HG03025 (cell line): ENCODE data around the gene PPP1R37.

Experiments
- ATAC-seq: cut with Tn5 transposase; IDR thresholded peaks from one replicate; pipeline ENCODE4 v1.9.1; 2021; ENCODE audit warnings: mild to moderate bottlenecking, moderate library complexity; ENCODE audit not compliant: unreplicated experiment, low FRiP score

PPP1R37 gene

DNA sequence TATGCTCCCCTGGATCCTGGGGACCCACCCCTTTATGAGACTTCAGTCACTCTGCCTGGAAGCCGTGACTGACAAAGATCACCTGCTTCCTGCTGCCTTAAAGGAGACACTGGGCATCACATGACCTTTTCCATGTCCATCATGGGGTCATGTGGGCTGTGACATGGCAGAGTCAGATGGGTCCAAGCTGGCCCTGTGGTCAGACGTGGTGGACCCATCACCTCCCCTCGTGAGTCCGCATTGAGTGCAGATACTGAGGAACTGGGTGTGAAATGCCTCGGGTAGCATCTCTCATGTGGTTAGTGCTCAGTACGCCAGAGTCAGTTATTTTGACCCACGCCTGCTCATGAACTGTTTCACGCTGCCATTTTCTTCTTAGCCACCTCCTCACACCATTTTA is 40.7 kb downstream of the PPP1R37 start:
- no peak for ATAC-seq

DNA sequence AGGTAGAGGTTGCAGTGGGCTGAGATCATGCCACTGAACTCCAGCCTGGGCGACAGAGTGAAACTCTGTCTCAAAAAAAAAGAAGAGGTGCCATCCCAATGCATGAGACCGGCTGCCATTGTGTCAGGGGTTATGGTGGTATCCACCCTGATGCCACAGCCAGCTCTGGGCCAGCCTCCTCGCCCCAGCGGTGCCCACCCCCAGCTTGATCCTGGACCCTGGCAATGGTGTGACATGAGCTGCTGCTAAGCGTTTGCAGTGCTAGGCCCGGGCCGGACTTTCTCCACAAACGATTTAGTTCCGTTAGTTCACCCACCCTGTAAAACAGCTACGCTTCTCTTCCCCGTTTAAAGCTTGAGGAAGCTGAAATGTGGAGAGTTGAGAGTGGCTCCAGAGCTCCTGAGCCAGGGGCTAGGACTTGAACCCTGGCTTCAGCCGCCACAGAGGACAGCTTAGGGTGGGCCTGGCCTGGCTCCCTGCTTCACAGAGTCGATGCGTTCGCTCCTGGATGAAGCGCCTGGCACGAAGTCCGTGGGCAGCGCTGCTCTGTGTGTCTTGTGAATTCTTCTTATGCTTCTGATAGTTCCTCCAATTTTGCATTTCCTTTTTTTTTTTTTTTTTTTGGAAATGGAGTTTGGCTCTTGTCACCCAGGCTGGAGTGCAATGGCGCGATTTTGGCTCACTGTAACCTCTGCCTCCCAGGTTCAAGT is 42.4 kb downstream of the PPP1R37 start:
- ATAC-seq, result no peak

DNA sequence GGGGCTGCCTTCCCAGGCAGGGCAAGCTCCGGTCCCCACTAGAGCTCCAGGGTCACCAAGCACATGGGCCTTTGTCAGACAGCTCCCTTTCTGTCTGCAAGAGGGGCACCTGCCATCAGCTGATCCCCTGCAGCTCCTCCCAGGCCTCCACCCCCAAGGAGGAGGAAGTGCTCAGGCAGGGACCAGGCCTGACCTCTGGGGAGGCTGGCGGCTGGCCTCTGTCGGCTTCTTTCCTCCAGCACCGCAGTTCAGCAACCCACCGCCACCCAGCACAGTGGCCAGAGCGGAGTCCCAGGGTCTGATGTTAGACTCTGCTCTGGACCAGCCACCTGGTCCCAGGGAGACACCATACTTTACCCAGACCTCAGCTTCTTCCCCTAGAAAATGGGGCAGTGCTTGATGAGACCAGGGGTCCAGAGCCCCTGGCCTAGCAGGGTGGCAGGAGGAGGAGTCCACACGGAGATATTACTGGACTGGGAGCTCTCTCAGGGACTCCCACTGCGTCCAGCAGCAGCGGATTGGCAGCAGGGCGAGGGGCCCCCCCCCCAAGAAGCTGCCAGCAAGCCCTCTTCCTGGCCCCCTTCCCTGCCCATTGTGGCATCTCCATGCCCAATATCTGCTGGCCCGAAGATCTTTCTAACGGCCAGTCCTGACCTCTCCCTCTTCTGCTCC is 43.7 kb downstream of the PPP1R37 start:
- no peak for ATAC-seq

DNA sequence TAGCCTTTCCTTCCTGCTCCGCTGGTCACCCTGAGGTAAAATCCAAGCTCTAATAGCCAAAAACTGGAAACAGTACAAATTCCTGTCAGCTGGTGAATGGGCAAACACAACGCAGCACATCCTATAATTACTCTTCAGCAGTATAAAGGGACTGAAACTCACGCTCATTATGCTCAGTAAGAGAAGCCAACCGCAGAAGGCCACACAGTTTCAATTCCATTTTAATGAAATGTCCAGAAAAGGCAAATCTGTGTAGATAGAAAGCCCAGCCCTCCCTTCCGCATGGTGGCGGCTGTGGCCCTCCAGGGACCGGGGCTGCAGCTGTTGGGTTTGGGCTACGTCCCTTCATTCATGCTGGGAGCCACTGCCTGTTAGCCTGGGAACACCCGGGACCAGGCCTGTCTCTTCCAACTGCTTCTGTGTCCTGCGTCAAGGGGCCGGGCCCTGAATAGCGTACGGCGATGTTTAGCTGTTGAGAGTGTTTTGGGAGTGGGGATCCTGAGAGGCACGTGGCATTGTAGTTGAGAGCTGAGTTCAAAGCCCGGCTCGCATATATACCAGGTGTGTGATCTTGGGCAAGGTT is 44.3 kb downstream of the PPP1R37 start:
- ATAC-seq, result no peak

DNA sequence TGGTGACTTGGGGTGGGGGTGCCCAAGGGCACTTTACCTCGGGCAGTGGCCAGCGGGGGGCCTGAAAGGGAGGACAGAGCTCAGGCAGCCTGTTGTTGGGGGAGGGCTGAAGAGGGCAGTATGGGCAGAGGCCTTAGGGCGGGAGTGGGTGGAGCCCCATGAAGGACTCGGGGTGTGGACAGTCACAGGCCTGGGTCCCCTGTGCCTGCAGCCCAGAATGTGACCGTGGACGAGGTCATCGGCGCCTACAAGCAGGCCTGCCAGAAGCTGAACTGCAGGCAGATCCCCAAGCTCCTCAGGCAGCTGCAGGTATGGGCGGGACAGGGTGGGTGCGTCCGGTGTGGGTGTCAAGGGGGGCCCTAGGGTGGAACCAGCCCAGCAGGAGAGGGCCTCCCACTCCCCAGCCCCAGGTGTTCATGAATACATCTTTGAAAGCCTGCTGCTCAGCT is 45.3 kb downstream of the PPP1R37 start:
- no peak for ATAC-seq

DNA sequence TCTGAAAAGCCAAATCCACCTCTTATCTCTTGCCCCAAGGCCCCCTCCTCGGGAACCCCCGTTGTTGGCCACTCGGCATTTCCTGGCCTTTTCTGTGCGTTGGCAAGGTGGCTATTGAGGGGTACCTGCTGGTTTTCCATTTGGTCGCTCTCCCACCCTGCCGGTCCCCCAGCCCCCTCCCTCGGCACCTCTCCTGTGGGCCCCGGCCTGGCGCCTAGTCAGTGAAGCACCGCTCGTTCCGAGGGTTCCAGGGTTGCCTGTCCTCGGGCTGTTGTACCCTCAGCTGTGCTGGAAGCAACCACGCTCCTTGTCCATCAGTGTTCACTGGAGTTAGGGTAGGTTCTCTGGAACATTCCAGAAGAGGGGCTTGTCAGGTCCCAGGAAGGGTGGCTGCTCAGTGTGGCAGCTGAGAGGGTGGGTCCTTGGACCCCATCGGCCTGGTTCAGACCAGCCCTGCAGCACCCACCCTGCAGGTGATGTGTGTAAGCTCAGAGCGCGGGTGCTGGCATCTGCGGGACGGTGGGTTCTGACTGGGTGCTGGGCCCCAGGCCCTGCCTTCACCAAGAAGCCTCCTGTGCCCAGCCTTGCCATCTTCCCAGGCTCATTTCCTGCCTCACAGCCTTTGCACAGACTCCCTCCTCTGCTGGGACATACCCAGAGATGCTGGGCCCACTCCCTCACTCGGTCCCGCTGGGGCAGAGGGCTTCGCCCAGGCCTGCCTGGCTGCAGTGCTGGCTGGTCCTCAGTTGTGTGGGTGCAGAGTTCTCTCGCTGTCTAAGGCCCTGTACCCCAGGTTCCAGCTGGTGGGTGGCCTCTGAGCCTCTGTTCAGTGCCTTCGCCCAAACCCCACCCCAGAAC is 46.5 kb downstream of the PPP1R37 start:
- no peak for ATAC-seq

DNA sequence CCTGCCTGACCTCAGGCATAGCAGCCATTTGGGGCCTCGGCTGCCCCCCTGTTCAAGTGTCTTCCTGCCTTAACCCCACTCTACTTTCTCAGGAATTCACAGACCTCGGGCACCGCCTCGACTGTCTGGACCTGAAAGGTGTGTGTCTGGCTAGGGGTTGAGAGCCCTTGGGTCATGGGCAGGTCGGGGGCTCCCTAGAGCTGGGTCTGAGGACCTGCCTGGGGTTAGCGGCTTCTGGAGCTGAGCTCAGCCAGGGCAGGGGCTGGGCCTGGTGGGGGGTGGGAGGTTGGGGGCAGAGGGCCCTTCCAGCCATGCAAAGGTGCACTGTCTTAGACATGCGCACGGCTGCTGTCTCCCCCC is 47.1 kb downstream of the PPP1R37 start:
- no peak for ATAC-seq

DNA sequence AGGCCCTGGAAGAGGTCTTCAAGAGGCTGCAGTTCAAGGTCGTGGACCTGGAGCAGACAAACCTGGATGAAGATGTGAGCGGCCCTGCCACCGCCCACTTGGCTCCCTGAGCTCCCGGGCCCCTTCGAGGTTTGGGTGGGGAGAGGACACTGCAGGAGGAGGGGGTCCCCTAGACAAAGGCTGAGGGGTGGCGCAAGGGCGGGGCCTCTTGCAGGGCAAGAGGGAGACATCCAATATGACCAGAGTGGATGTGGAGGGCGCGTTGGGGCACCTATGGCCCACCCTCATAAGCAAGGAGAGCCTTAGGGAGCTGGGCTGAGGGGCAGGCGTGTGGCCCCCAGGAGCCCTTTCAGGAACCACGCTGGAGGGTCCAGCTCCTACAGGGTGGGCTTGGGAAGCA is 47.6 kb downstream of the PPP1R37 start:
- ATAC-seq, result no peak

DNA sequence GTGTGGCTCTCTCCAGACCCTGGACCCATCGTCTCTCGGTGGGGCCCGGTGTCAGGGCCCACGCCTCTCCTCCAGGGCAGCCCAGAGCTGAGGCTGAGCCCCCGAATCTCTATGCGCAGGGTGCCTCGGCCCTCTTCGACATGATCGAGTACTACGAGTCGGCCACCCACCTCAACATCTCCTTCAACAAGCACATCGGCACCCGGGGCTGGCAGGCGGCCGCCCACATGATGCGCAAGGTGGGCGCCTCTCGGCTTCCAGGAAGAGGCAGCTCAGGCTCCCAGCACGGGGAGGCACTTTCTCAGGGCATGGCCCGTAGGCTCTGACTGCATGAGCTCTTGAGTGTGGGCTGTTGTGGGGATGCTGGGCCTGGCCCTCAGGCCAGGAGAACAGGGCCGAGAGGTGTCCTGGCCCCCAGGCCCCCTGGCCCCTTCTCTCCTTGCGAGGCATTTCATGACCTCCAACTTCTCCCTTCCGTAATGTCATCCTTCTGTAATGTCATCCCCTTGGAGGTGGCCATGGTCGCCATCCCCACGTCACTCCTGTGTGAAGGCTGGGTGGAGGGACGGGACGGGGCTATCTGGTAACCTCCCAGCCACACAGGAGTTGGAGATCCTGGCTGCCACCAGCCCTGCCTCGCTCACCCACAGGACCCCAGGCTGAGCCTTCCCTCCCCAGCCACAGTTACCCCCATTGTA is 48.4 kb downstream of the PPP1R37 start:
- no peak for ATAC-seq

DNA sequence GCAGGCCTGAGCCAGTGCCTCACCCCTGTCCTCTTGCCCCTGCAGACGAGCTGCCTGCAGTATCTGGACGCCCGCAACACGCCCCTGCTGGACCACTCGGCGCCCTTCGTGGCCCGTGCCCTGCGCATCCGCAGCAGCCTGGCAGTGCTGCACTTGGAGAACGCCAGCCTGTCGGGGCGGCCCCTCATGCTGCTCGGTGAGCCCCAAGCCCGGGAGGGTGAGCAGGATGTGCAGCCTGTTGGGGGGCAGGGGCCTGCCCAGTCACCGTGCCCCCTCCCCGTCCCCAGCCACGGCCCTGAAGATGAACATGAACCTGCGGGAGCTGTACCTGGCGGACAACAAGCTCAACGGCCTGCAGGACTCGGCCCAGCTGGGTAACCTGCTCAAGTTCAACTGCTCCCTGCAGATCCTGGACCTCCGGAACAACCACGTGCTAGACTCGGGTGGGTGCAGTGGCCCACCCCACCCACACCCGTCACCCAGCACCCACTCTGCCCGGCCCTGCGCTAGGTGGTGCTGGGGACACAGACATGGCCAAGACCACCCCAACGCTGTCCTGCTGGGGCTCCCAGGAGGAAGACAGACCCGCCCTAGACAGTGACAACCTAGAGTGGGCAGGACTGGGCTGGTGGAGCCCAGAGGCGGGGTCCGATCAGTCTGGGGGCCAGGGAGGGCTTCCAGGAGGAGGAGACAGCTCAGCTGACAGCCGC is 49.2 kb downstream of the PPP1R37 start:
- ATAC-seq, result no peak

DNA sequence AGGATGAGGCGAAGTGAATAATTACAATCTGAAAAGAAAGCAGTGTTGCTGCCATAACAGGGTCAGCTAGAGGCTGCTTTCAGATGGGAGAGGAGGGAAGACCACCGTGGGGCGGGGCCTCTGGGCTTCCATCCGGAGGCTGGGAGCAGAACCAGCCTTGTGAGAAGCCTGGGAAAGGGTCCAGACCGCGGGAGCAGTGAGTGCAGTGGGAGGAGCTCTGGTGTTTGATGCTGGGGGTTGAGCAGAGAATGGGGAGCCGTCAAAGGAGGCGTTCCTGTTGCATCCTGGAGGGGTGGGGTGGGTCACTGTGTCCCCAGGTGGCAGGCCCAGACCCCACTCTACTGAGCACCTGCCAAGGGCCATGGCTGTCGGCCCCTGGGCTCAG is 49.7 kb downstream of the PPP1R37 start:
- no peak for ATAC-seq

DNA sequence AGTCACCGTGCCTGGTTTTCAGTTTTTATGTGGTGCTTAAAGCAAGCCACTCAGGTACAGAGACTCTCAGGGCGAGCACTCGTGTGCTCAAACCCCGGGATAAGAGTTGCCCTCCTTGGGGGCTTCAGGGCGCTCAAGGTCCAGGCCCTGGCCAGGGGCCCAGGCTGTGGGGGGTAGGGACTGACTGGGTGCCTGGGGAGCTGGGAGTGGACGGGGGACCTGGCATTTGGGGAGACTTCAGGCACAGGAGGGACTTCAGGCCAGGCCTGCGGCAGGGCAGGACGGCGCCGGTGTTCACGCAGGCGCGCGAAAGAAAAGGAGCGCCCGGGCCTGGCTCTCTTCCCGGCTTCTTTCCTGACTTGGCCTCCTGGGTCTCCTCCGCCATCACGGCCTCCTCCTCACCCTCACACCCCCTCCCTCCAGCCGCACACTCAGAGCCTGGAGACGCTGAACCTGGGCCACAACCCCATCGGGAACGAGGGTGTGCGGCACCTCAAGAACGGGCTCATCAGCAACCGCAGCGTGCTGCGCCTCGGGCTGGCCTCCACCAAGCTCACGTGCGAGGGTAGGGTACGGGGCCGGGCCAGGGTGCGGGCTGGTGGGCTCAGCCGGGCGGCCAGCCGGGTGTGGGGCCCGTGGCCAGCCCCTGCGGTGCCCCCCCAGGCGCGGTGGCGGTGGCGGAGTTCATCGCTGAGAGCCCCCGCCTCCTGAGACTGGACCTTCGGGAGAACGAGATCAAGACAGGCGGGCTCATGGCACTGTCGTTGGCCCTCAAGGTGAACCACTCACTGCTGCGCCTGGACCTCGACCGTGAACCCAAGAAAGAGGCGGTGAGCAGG is 51.7 kb downstream of the PPP1R37 start:
- ATAC-seq, result no peak

DNA sequence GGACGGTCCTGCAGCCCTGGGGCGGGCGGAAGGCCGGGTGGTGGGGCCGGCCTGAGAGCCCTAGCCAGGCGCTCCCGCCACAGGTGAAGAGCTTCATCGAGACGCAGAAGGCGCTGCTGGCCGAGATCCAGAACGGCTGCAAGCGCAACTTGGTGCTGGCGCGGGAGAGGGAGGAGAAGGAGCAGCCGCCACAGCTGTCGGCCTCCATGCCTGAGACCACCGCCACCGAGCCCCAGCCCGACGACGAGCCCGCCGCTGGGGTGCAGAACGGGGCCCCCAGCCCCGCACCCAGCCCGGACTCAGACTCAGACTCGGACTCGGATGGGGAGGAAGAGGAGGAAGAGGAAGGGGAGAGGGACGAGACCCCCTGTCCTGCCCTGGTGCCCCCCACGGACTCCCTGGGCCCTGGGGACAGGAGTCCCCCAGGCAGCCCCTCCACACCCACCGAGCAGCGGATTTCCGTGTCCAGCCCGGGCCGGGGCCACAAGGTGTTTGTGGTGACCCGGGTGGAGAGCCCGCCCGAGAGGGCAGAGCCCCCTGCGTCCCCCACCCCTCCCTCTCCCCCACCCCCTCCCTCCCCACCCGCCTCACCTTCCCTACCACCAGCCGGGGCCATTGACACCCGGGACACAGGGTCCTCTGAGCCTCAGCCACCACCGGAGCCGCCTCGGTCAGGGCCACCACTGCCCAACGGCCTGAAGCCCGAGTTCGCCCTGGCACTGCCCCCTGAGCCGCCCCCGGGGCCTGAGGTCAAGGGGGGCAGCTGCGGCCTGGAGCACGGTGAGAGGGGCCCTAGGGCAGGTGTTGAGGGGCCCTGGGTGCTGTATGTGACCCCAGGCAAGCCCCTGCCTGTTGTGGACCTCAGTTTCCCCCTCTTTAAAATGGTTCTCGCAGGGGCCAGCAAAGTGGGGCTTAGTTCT is 52.6 kb downstream of the PPP1R37 start:
- ATAC-seq, result no peak

DNA sequence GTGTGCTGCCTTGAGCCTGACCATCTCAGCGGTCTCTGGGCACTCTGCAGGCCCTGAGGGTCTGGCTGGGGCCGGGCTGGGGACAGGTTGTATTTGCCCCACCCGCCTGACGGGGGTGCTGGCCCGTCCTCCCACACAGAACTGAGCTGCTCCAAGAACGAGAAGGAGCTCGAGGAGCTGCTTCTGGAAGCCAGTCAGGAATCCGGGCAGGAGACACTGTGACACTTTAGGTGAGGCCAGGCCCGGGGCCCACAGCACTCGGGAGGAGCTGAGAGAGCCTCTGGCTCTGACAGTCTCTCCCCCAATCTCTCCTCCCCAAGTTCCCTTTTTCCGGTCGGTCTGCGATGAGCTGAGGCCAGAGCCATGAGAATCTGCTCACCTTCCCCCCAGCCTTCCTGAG is 53.3 kb downstream of the PPP1R37 start:
- no peak for ATAC-seq

DNA sequence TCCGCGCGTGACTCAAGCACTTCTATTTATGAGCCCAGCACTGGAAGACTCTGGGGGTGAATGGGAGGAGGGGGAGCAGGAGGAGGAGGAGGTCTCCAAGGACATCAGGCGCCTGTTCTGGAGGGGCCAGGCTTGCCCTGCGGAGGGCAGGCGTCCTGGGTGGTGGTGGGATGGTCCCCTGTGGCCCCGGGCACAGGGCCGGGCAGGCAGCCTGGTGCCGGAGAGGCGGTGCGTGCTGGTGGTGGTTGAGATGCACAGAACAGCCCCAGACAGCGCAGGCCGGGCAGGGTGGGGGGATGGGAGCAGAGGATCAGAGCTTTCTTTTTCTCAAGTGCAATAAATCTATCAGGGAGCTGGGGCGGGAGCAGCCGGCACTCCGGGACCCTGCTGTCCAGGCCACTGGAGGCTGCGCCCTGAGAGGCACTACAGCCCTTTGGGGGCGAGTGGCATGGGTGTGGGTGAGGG is 53.8 kb downstream of the PPP1R37 start:
- ATAC-seq, result no peak

DNA sequence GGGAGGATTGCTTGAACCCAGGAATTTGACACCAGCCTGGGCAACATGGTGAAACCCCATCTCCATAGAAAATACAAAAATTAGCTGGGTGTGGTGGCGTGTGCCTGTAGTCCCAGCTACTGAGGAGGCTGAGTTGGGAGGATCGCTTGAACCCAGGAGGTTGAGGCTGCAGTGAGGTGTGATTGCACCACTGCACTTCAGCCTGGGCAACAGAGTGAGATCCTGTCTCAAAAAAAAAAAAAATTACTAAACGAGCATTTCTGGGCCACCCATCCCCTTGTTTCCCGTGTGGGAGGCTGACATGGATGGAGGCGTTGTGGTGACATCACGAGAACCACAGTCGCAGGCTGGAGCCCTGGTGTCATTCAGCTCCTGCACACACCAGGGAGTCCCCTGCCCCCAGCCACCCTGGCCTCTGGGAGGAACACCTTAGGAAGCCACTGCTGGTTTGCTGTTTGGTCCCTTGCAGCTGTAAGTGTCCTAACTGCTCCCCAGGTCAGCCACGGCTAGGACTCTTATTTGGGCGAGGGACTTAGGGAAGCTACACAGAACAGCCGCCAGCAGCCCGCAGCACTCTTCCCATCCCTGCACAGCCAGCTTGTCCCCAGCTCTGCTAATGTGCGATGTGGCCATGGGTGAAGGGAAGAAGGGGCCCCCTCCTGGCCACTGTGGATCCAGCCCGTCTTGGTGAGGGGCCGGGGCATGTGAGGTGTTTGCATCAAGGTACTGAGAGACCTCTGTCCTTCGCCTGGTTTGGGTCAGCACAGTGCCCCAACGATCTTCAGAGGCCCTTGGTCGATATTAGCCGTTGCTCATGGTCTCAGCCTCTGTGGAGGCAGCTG is 55.1 kb downstream of the PPP1R37 start:
- ATAC-seq, result no peak

DNA sequence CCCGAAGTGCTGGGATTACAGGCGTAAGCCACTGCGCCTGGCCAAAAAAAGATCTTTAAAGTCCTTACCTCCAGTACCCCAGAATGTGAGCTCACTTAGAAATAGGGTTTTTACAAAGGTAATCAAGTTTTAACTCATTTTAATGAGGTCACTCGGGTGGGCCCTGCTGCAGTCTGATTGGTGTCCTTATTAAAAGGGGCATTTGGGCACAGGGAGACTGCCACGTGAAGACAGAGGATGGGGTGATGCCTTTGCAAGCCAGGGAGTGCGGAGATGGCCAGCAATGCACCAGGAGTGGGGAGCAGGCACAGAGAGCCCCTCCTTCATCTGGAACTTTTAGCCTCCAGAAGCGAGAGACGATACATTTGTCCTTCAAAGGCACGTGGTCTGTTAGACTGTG is 56.1 kb downstream of the PPP1R37 start:
- no peak for ATAC-seq
